HEK293 (cell line): ENCODE data around the gene PREX1.
A peak's percentile ranks its signal among the peaks of the same experiment; 100 is the strongest.

ENCODE experiments used
- CTCF ChIA-PET: fragments of 350-600 bp; formaldehyde crosslinking; extraction: SDS; loops from one replicate; lab custom pipeline; 2021; ENCODE audit warnings: antibody characterized with exemption; lab: Yijun Ruan, JAX
- POLR2A ChIA-PET: fragments of 300-600 bp; formaldehyde crosslinking; extraction: SDS; loops from one replicate; lab custom pipeline; 2020; ENCODE audit warnings: antibody characterized with exemption, inconsistent platforms; lab: Yijun Ruan, JAX
- H3K27ac ChIP-seq: fragments of 200-500 bp; sonication (Bioruptor generic); 2 replicates; pipeline ENCODE4 v1.5.1; 2014; ENCODE audit warnings: low read depth, low read length, control low read depth, inconsistent platforms; ENCODE audit errors: extremely low read depth
- H3K36me3 ChIP-seq, 2 experiments: fragments of 200-500 bp in 1 of 2; sonication (Bioruptor generic) in 1 of 2; 1 replicate in 1 of 2; 2 replicates in 1 of 2; pipeline ENCODE4 v1.5.1; 2014 to 2017; ENCODE audit warnings: inconsistent platforms in 2 of 2, low read length in 2 of 2; ENCODE audit not compliant: control insufficient read depth in 2 of 2, insufficient read depth in 1 of 2
- H3K4me1 ChIP-seq: fragments of 200-500 bp; sonication (Bioruptor generic); 2 replicates; pipeline ENCODE4 v1.5.1; 2014; ENCODE audit warnings: mild to moderate bottlenecking, low read length, inconsistent platforms; ENCODE audit not compliant: control insufficient read depth, insufficient read depth
- H3K4me3 ChIP-seq: 2 replicates; pipeline ENCODE4 v1.5.1; 2011; ENCODE audit warnings: low read depth, mild to moderate bottlenecking, control low read depth, low read length, moderate library complexity
- H3K9me3 ChIP-seq: fragments of 200-500 bp; sonication (Bioruptor generic); 2 replicates; pipeline ENCODE4 v1.5.1; 2014; ENCODE audit warnings: low read depth, low read length, inconsistent platforms; ENCODE audit not compliant: control insufficient read depth, insufficient read depth
- BCL11A ChIP-seq: fragments of 450-650 bp; formaldehyde crosslinking; IDR thresholded peaks from 2 replicates; pipeline ENCODE4 v1.5.1; 2016; ENCODE audit warnings: low read depth, missing biosample characterization, missing genetic modification characterization
- EGR2 ChIP-seq: fragments of 450-650 bp; formaldehyde crosslinking; IDR thresholded peaks from 2 replicates; pipeline ENCODE4 v1.5.1; 2016; ENCODE audit warnings: low read depth, missing biosample characterization, missing genetic modification characterization
- GLIS1 ChIP-seq: fragments of 450-650 bp; formaldehyde crosslinking; IDR thresholded peaks from 2 replicates; pipeline ENCODE4 v1.5.1; 2016; ENCODE audit warnings: missing biosample characterization, missing genetic modification characterization
- KLF10 ChIP-seq: fragments of 450-650 bp; IDR thresholded peaks from 2 replicates; pipeline ENCODE4 v1.5.1; 2018; ENCODE audit warnings: missing biosample characterization, mild to moderate bottlenecking, missing genetic modification characterization
- SETDB1 ChIP-seq: IDR thresholded peaks from one replicate; pipeline ENCODE4 v1.6.1; 2017; ENCODE audit warnings: mild to moderate bottlenecking, low read length, moderate library complexity, mixed read lengths; ENCODE audit not compliant: insufficient read length
- ZBTB11 ChIP-seq: fragments of 450-650 bp; formaldehyde crosslinking; conservative IDR thresholded peaks from 2 replicates; pipeline ENCODE4 v1.5.1; 2016; ENCODE audit warnings: low read depth, missing biosample characterization, missing genetic modification characterization
- ZNF140 ChIP-seq: fragments of 450-650 bp; formaldehyde crosslinking; IDR thresholded peaks from 2 replicates; pipeline ENCODE4 v1.5.1; 2016; ENCODE audit warnings: missing biosample characterization, missing genetic modification characterization
- ZNF155 ChIP-seq: fragments of 450-650 bp; formaldehyde crosslinking; IDR thresholded peaks from 2 replicates; pipeline ENCODE4 v1.5.1; 2016; ENCODE audit warnings: missing biosample characterization, missing genetic modification characterization
- ZNF23 ChIP-seq: fragments of 450-650 bp; formaldehyde crosslinking; IDR thresholded peaks from 2 replicates; pipeline ENCODE4 v1.5.1; 2016; ENCODE audit warnings: missing biosample characterization, missing genetic modification characterization, borderline replicate concordance
- ZNF341 ChIP-seq: fragments of 450-650 bp; formaldehyde crosslinking; IDR thresholded peaks from 2 replicates; pipeline ENCODE4; 2016; ENCODE audit warnings: low read depth, missing biosample characterization, missing genetic modification characterization
- ZNF473 ChIP-seq: fragments of 450-650 bp; formaldehyde crosslinking; IDR thresholded peaks from 2 replicates; pipeline ENCODE4 v1.5.1; 2017; ENCODE audit warnings: missing biosample characterization, missing genetic modification characterization
- ZNF48 ChIP-seq: fragments of 450-650 bp; formaldehyde crosslinking; IDR thresholded peaks from 2 replicates; pipeline ENCODE4 v1.5.1; 2016; ENCODE audit warnings: missing biosample characterization, missing genetic modification characterization
- ZNF513 ChIP-seq: fragments of 450-650 bp; IDR thresholded peaks from 2 replicates; pipeline ENCODE4 v1.5.1; 2018; ENCODE audit warnings: missing biosample characterization, missing genetic modification characterization
- ZNF558 ChIP-seq: fragments of 450-650 bp; formaldehyde crosslinking; IDR thresholded peaks from 2 replicates; pipeline ENCODE4 v1.5.1; 2016; ENCODE audit warnings: missing biosample characterization, missing genetic modification characterization
- ZXDB ChIP-seq: fragments of 450-650 bp; formaldehyde crosslinking; IDR thresholded peaks from 2 replicates; pipeline ENCODE4 v1.5.1; 2016; ENCODE audit warnings: missing biosample characterization, missing genetic modification characterization

PREX1 gene

GRCh38 chr20:48674461-48674860 lies 153.3 kb downstream of the PREX1 start:
- Histone ChIP-seq H3K4me1 (no peaks in the 10 kb centered on the region), H3K27ac (no peak overlapping the region), H3K4me3 (no peak overlapping the region)
- ChIA-PET POLR2A (no interaction called here), CTCF (interaction anchor here (0.8 kb wide), 1 partner anchor 17 kb away, joined by 4 read pairs; no protein-coding TSS in a partner anchor)
- no peak for TF ChIP-seq ZBTB11 (tag by site-specific recombination)
- no peak for TF ChIP-seq ZNF23 (tag by site-specific recombination)
- TF ChIP-seq, all 188 proteins: peak for 0
- Histone ChIP-seq H3K9me3 (no peaks in the 10 kb centered on the region), H3K36me3 (no peaks in the 10 kb centered on the region)

- POLR2A ChIA-PET = no interaction called here
- CTCF ChIA-PET = interaction anchor here (0.7 kb wide), 1 partner anchor 16 kb away, joined by 3 read pairs; no protein-coding TSS in a partner anchor
- Histone ChIP-seq H3K36me3 (no peaks in the 10 kb centered on the region), H3K4me3 (no peak overlapping the region), H3K9me3 (no peaks in the 10 kb centered on the region)
- TF ChIP-seq GLIS1 (no peak), ZXDB (no peak), ZNF23 (tag by site-specific recombination) (no peak)
- TF ChIP-seq, all 188 proteins: peak for 0
- Histone ChIP-seq H3K4me1 (no peaks in the 10 kb centered on the region), H3K27ac (no peak overlapping the region)
Observed at GRCh38 chr20:48673507-48673906, 154.3 kb downstream of the PREX1 start.

- no peaks in the 10 kb centered on the region for H3K4me1 ChIP-seq
- ChIA-PET CTCF (no interaction called here), POLR2A (no interaction called here)
- TF ChIP-seq BCL11A (tag by site-specific recombination) (no peak), ZNF48 (tag by site-specific recombination) (no peak), ZNF341 (no peak), ZNF155 (tag by site-specific recombination) (no peak), ZNF473 (tag by site-specific recombination) (no peak), ZNF513 (tag by site-specific recombination) (no peak), ZNF558 (tag by site-specific recombination) (no peak), EGR2 (no peak), ZNF140 (tag by site-specific recombination) (no peak)
- H3K9me3 ChIP-seq = no peaks in the 10 kb centered on the region
- no peak overlapping the region for H3K4me3 ChIP-seq
- H3K36me3 ChIP-seq = no peaks in the 10 kb centered on the region
- no peak overlapping the region for H3K27ac ChIP-seq
Observed at GRCh38 chr20:48672324-48672723, 155.5 kb downstream of the PREX1 start.

GRCh38 chr20:48671141-48671540 lies 156.7 kb downstream of the PREX1 start:
- H3K9me3 ChIP-seq = no peaks in the 10 kb centered on the region
- POLR2A ChIA-PET = no interaction called here
- H3K27ac ChIP-seq = no peak overlapping the region
- H3K4me3 ChIP-seq = no peak overlapping the region
- H3K4me1 ChIP-seq = no peaks in the 10 kb centered on the region
- CTCF ChIA-PET = no interaction called here
- TF ChIP-seq SETDB1 = peak; percentile 15
- no peak for TF ChIP-seq KLF10
- no peaks in the 10 kb centered on the region for H3K36me3 ChIP-seq
